HepG2 (cell line): ENCODE data around the gene PDSS2. TPM values are rescaled to one million over a fixed set of nuclear protein-coding genes. Genes with fewer than 3 reads are reported as not detected.

ENCODE experiments used
- HDAC2 ChIP-seq: sonication (generic); formaldehyde crosslinking; IDR thresholded peaks from 2 replicates; pipeline ENCODE4 v1.4.0; 2020; ENCODE audit warnings: missing genetic modification reagents
- NCOR1 ChIP-seq: fragments of 200-600 bp; sonication (generic); IDR thresholded peaks from 2 replicates; pipeline ENCODE4 v1.7.0; 2017; ENCODE audit warnings: antibody characterized with exemption, low read length, borderline replicate concordance
- NFKB2 ChIP-seq: sonication (generic); formaldehyde crosslinking; IDR thresholded peaks from 2 replicates; pipeline ENCODE4 v1.4.0; 2020; ENCODE audit warnings: missing genetic modification reagents, borderline replicate concordance
- NR1H2 ChIP-seq: sonication (generic); formaldehyde crosslinking; IDR thresholded peaks from 2 replicates; pipeline ENCODE4 v1.8.1; 2022; ENCODE audit warnings: low read depth, missing genetic modification reagents, borderline replicate concordance
- SMAD1 ChIP-seq: sonication (generic); formaldehyde crosslinking; IDR thresholded peaks from 2 replicates; pipeline ENCODE4 v1.4.0; 2020; ENCODE audit warnings: missing genetic modification reagents, low read depth, mild to moderate bottlenecking, borderline replicate concordance
- TBX2 ChIP-seq: sonication (generic); formaldehyde crosslinking; IDR thresholded peaks from 2 replicates; pipeline ENCODE4 v1.5.0; 2020; ENCODE audit warnings: missing genetic modification reagents, mild to moderate bottlenecking, borderline replicate concordance
- TEAD3 ChIP-seq: optimal IDR thresholded peaks from 2 replicates; pipeline ENCODE3; 2016; ENCODE audit warnings: borderline replicate concordance
- ZFP90 ChIP-seq: sonication (generic); formaldehyde crosslinking; IDR thresholded peaks from 2 replicates; pipeline ENCODE4 v1.8.0; 2022; ENCODE audit warnings: missing genetic modification reagents, mild to moderate bottlenecking, inconsistent platforms, borderline replicate concordance
- ZMYM2 ChIP-seq: sonication (generic); formaldehyde crosslinking; IDR thresholded peaks from 2 replicates; pipeline ENCODE4 v1.8.0; 2022; ENCODE audit warnings: mild to moderate bottlenecking, missing genetic modification reagents
- ZNF138 ChIP-seq: sonication (generic); formaldehyde crosslinking; IDR thresholded peaks from 2 replicates; pipeline ENCODE4 v1.5.0; 2020; ENCODE audit warnings: mild to moderate bottlenecking, low read depth, missing genetic modification reagents
- ZNF343 ChIP-seq: sonication (generic); formaldehyde crosslinking; IDR thresholded peaks from 2 replicates; pipeline ENCODE4 v1.4.0; 2020; ENCODE audit warnings: mild to moderate bottlenecking, missing genetic modification reagents
- ZNF556 ChIP-seq: sonication (generic); formaldehyde crosslinking; IDR thresholded peaks from 2 replicates; pipeline ENCODE4 v1.4.0; 2020; ENCODE audit warnings: mild to moderate bottlenecking, missing genetic modification reagents, borderline replicate concordance
- ZNF660 ChIP-seq: sonication (generic); formaldehyde crosslinking; IDR thresholded peaks from 2 replicates; pipeline ENCODE4 v1.5.1; 2020; ENCODE audit warnings: mild to moderate bottlenecking, low read depth, missing genetic modification reagents, borderline replicate concordance
- ZNF768 ChIP-seq: sonication (generic); formaldehyde crosslinking; IDR thresholded peaks from 2 replicates; pipeline ENCODE4 v1.4.0; 2020; ENCODE audit warnings: missing genetic modification reagents
- ZSCAN12 ChIP-seq: sonication (generic); formaldehyde crosslinking; IDR thresholded peaks from 2 replicates; pipeline ENCODE4 v1.9.0; 2021; ENCODE audit warnings: mild to moderate bottlenecking, missing genetic modification reagents
- polyA plus RNA-seq, 8 experiments: library from polyadenylated mRNA; depleted of rRNA in 3 of 8; stranded (reverse) in 7 of 8; unstranded in 1 of 8; fragments of >200 nt; fragmentation: Illumina TruSeq in 4 of 8; extraction: Trizol in 4 of 8; gene quantifications; 2 replicates each; pipeline versions ENCODE4 v1.2.1 to v1.2.3, GENCODE V29; 2011 to 2016; ENCODE audit warnings: low read depth in 4 of 8, missing spikeins in 1 of 8, mixed read lengths in 1 of 8; ENCODE audit not compliant: insufficient read depth in 1 of 8
- total RNA-seq, 5 experiments: library from RNA; depleted of rRNA; stranded (reverse); fragments of >200 nt; fragmentation: Illumina TruSeq; extraction: Trizol; gene quantifications; 2 replicates each; pipeline ENCODE4 v1.2.3, GENCODE V29; 2016; ENCODE audit warnings: low read depth in 1 of 5
- TF ChIP-seq, protein P1 (sequence below): sonication (generic); formaldehyde crosslinking; IDR thresholded peaks from 2 replicates; pipeline ENCODE4 v1.4.0; 2020; ENCODE audit warnings: low read depth, mild to moderate bottlenecking, missing genetic modification reagents
- TF ChIP-seq, protein P2 (sequence below): sonication (generic); formaldehyde crosslinking; IDR thresholded peaks from 2 replicates; pipeline ENCODE4 v1.4.0; 2020; ENCODE audit warnings: missing genetic modification reagents, mild to moderate bottlenecking, borderline replicate concordance
- TF ChIP-seq, protein P3 (sequence below): sonication (generic); formaldehyde crosslinking; conservative IDR thresholded peaks from 2 replicates; pipeline ENCODE4 v1.8.0; 2022; ENCODE audit warnings: low read depth, missing genetic modification reagents
- TF ChIP-seq, protein P4 (sequence below): sonication (generic); formaldehyde crosslinking; IDR thresholded peaks from 2 replicates; pipeline ENCODE4 v1.8.0; 2022; ENCODE audit warnings: missing genetic modification reagents, mild to moderate bottlenecking, inconsistent platforms, borderline replicate concordance

The PDSS2 gene
- total and polyA plus RNA-seq, 2 of the 13 experiments (the other 11 are each of a cell fraction or from before 2014, with no cell fraction given): 16.2 to 17.0 TPM

DNA sequence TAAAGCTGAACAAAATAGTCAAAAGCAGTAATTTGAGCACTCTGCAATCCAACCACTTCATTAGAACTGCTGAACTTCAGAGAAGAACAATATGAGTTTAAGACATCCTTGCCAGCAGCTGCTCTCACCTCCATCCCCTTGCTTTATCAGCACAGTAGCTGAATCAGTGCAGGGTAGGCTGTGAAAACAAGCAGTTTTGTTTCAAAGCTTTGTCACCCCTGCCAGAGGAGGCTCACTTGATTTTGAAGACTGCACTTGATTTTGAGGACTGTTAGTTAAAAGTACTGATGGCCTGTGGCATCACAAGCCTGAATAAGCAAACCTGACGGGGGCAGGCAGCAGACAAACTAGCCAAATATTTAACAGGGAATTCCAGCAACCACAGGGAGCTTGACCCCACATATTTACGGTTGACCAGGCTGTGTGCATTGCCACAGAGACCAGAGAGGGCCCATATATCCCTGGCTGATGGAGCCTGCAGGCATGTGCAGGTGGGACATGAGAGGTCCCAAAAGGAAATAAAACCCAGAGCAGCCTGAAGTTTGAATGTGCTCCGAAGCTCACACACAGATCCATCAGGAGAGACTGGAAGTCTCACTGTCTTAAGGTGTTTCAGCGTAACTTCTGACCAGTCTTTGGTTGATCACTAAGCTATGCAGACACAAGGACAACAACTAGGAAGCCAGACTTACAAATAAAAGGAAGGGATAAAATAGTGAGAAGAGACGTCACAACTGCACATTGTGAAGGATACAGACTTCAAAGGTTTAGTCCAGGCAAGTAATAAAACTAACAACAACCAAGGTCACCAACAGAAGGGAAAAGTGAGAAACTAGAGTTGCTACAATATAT, 97.4 kb downstream of the PDSS2 start (continued):
- TF ChIP-seq, protein P1, sequence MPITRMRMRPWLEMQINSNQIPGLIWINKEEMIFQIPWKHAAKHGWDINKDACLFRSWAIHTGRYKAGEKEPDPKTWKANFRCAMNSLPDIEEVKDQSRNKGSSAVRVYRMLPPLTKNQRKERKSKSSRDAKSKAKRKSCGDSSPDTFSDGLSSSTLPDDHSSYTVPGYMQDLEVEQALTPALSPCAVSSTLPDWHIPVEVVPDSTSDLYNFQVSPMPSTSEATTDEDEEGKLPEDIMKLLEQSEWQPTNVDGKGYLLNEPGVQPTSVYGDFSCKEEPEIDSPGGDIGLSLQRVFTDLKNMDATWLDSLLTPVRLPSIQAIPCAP (CRISPR knock-in tag): no peak
- TF ChIP-seq ZNF138 (CRISPR knock-in tag) (no peak), ZSCAN12 (no peak), ZNF343 (no peak), ZNF660 (CRISPR knock-in tag) (no peak), ZNF556 (no peak), ZFP90 (CRISPR knock-in tag) (no peak), HDAC2 (no peak), NR1H2 (CRISPR knock-in tag) (no peak), TBX2 (CRISPR knock-in tag) (peak; percentile 49; the same call in 1 of the 2 replicates), NFKB2 (no peak), ZMYM2 (CRISPR knock-in tag) (no peak), TEAD3 (peak; percentile 95), ZNF768 (CRISPR knock-in tag) (peak; percentile 73), NCOR1 (no peak), SMAD1 (CRISPR knock-in tag) (no peak)
- TF ChIP-seq, protein P2, sequence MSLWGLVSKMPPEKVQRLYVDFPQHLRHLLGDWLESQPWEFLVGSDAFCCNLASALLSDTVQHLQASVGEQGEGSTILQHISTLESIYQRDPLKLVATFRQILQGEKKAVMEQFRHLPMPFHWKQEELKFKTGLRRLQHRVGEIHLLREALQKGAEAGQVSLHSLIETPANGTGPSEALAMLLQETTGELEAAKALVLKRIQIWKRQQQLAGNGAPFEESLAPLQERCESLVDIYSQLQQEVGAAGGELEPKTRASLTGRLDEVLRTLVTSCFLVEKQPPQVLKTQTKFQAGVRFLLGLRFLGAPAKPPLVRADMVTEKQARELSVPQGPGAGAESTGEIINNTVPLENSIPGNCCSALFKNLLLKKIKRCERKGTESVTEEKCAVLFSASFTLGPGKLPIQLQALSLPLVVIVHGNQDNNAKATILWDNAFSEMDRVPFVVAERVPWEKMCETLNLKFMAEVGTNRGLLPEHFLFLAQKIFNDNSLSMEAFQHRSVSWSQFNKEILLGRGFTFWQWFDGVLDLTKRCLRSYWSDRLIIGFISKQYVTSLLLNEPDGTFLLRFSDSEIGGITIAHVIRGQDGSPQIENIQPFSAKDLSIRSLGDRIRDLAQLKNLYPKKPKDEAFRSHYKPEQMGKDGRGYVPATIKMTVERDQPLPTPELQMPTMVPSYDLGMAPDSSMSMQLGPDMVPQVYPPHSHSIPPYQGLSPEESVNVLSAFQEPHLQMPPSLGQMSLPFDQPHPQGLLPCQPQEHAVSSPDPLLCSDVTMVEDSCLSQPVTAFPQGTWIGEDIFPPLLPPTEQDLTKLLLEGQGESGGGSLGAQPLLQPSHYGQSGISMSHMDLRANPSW (CRISPR knock-in tag): no peak
- TF ChIP-seq, protein P3, sequence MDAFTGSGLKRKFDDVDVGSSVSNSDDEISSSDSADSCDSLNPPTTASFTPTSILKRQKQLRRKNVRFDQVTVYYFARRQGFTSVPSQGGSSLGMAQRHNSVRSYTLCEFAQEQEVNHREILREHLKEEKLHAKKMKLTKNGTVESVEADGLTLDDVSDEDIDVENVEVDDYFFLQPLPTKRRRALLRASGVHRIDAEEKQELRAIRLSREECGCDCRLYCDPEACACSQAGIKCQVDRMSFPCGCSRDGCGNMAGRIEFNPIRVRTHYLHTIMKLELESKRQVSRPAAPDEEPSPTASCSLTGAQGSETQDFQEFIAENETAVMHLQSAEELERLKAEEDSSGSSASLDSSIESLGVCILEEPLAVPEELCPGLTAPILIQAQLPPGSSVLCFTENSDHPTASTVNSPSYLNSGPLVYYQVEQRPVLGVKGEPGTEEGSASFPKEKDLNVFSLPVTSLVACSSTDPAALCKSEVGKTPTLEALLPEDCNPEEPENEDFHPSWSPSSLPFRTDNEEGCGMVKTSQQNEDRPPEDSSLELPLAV: no peak
- TF ChIP-seq, protein P4, sequence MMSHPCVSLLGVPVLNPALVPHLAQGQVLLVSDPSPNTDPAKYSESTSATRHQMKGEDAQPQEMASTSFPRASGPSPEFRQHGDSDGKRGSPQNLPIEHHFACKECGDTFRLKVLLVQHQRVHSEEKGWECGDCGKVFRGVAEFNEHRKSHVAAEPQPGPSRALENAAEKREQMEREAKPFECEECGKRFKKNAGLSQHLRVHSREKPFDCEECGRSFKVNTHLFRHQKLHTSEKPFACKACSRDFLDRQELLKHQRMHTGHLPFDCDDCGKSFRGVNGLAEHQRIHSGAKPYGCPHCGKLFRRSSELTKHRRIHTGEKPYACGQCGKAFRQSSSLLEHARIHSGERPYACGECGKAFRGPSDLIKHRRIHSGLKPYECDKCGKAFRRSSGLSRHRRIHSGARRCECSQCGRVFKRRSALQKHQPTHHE (CRISPR knock-in tag): no peak
